ENCODE results near the gene NCOA3. TPM values are rescaled to one million over a fixed set of nuclear protein-coding genes. Genes with fewer than 3 reads are reported as not detected.
A peak's percentile ranks its signal among the peaks of the same experiment; 100 is the strongest.

The NCOA3 gene
- total and polyA plus RNA-seq, 10 of the 15 experiments (the other 5 are each of a cell fraction or from before 2014, with no cell fraction given), result 16.9 to 96.2 (median 73.6) TPM

DNA sequence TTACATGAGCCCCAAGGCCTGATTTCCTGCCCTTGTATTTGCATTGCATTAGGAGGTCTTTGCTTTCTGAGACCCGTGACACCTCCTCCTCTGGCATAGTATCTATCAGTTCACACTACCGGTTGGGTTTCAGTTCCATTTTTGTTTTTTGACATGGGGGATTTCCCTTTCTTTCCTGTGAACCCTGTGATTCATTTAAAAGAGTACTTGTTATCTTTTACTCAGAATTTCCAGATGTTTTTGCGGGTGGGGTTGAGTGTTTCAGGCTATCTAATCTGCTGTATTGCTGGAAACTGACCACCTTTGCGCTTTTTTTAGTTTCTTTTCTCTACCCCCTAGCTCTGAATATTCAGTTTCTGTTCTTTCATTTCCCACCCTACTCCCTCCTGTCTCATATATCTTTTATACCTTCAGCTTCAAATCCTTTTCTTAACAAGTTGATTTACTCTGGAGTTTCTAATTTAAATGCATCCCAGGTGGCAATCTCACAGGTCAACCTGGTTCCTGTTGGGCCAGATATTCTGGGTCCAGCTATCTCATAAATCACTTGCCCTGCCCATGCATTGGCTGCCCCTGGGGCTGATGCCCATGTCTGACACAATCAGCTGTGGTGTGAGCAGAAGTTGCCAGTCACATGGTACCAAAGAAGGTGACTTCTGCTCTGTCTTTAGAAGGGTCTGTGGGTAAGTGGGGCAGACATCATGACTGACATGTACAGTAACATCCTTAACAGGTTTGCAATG lies 14.3 kb upstream of the NCOA3 start:
- peaks cover 56% of the 10 kb centered on the region for H3K4me1 ChIP-seq (ENCODE audit: control insufficient read depth, insufficient read depth, low read length)
- ChIA-PET CTCF (interaction anchor here (0.6 to 4.3 kb wide), 16 partner anchors 10 to 1716 kb away, joined by 3 to 23 read pairs (median 4); partner anchors contain the start of gene NCOA3), POLR2A (interaction anchor here (0.6 to 9.1 kb wide), 25 partner anchors 8 to 133 kb away, joined by 3 to 116 read pairs (median 5); partner anchors contain the start of genes NCOA3 and ZMYND8), RAD21 (ENCODE audit: unreplicated experiment) (interaction anchor here (0.5 to 5.7 kb wide), 28 partner anchors 8 to 225 kb away, joined by 3 to 143 read pairs (median 4); partner anchors contain the start of genes NCOA3 and ZMYND8), SMC1A (ENCODE audit: uncharacterized antibody, unreplicated experiment) (interaction anchor here (0.7 to 10.0 kb wide), 29 partner anchors 9 to 224 kb away, joined by 3 to 134 read pairs (median 6); partner anchors contain the start of genes NCOA3 and ZMYND8)
- in situ Hi-C loops (cut with MboI) (no loop called here), intact Hi-C loops (cut with micrococcal nuclease; ENCODE audit: unreplicated experiment) (loop anchor here (1.0 to 2.0 kb wide), 4 partner anchors 13 to 75 kb away; partner anchors contain the start of gene NCOA3)
- BruUV-seq (replicated peaks), result TSS peak; percentile 91
- peak; percentile 99 for DNase-seq (ENCODE audit: low read depth, low spot score)
- H3K36me3 ChIP-seq (ENCODE audit: control insufficient read depth in 2 of 2, insufficient read depth in 2 of 2, low read length in 1 of 2), result no peaks in the 10 kb centered on the region
- H3K27me3 ChIP-seq (replicated peaks in 1 of 2; ENCODE audit: control insufficient read depth in 2 of 2, insufficient read depth in 2 of 2, low read length in 1 of 2), result no peaks in the 10 kb centered on the region
- peak overlapping the region; percentile 52 for H3K4me2 ChIP-seq (ENCODE audit: control insufficient read depth, insufficient read depth)
- H3K9me3 ChIP-seq (replicated peaks; ENCODE audit: control insufficient read depth, insufficient read depth, low read length), result no peaks in the 10 kb centered on the region
- H3K4me3 ChIP-seq, result peak overlapping the region; percentile 43; the same call in 1 of the 2 replicates
- ATAC-seq, result peak; percentile 84
- no peaks in the 10 kb centered on the region for H4K20me1 ChIP-seq (ENCODE audit: control insufficient read depth, insufficient read depth)
- peak; percentile 86 for FAIRE-seq
- H3K79me2 ChIP-seq (ENCODE audit: control insufficient read depth, insufficient read depth, low read length), result no peaks in the 10 kb centered on the region; the same call in 1 of the 2 replicates
- 3% methylated on average over 4 of the region's 4 CpGs for WGBS (ENCODE audit: insufficient coverage, insufficient replicate concordance, low lambda C conversion rate, missing lambda C conversion rate)
- peak overlapping the region; percentile 64 for H3K9ac ChIP-seq (ENCODE audit: control insufficient read depth, insufficient read depth, low read length)
- peak overlapping the region; percentile 98 for H3K27ac ChIP-seq (ENCODE audit: control insufficient read depth, insufficient read depth)
- H2AFZ ChIP-seq (ENCODE audit: control insufficient read depth, low read depth, low read length), result no peak overlapping the region
- TF ChIP-seq GABPA (IDR thresholded peaks at IDR 0.05; ENCODE audit: low read depth), result no peak
- TF ChIP-seq PBX3 (IDR thresholded peaks at IDR 0.05; ENCODE audit: insufficient replicate concordance, low read depth, low read length), result peak; percentile 22
- no peak for TF ChIP-seq ASH2L (IDR thresholded peaks at IDR 0.05; ENCODE audit: borderline replicate concordance, low read depth)
- peak; percentile 13 for TF ChIP-seq RELA (IDR thresholded peaks at IDR 0.05; ENCODE audit: borderline replicate concordance, partially characterized antibody)
- peak; percentile 86 for TF ChIP-seq SPI1 (IDR thresholded peaks at IDR 0.05; ENCODE audit: borderline replicate concordance, insufficient read depth, low read depth, low read length)
- no peak for TF ChIP-seq STAT1 (conservative IDR thresholded peaks at IDR 0.05)
- TF ChIP-seq SREBF2 (IDR thresholded peaks at IDR 0.05; ENCODE audit: low read length), result no peak
- no peak; the same call in 1 of the 2 replicates for TF ChIP-seq REST (IDR thresholded peaks at IDR 0.05; ENCODE audit: low read depth, low read length)
- peak; percentile 97; the same call in 1 of the 2 replicates for TF ChIP-seq STAT3 (IDR thresholded peaks at IDR 0.05; ENCODE audit: low read depth, low read length)
- no peak for TF ChIP-seq SUZ12 (IDR thresholded peaks at IDR 0.05; ENCODE audit: unreplicated experiment)
- no peak; the same call in 1 of the 2 replicates for TF ChIP-seq NKRF (conservative IDR thresholded peaks at IDR 0.05)
- TF ChIP-seq CHD1 (IDR thresholded peaks at IDR 0.05; ENCODE audit: low read depth, low read length), result no peak
- no peak for TF ChIP-seq NR2C2 (IDR thresholded peaks at IDR 0.05; ENCODE audit: borderline replicate concordance, control insufficient read depth, insufficient read length, low read depth)
- peak; percentile 88 for TF ChIP-seq POU2F2 (IDR thresholded peaks at IDR 0.05; ENCODE audit: borderline replicate concordance, low read depth, low read length)

Measured in GM12878 (cell line).